Measurements from ENCODE around the gene FBXW11. TPM values are rescaled to one million over a fixed set of nuclear protein-coding genes. Genes with fewer than 3 reads are reported as not detected.

FBXW11 gene
- total and polyA plus RNA-seq, 2 of the 13 experiments (the other 11 are each of a cell fraction or from before 2014, with no cell fraction given), result 31.7 to 53.6 TPM

- TF ChIP-seq SOX13 (IDR thresholded peaks at IDR 0.05) (no peak), SOX13 (CRISPR knock-in tag; conservative IDR thresholded peaks at IDR 0.05 in 1 of 2, IDR thresholded peaks at IDR 0.05 in 1 of 2) (no peak), ZNF512B (CRISPR knock-in tag; IDR thresholded peaks at IDR 0.05; ENCODE audit: borderline replicate concordance) (0 out of 2 replicates have a peak, but pooled peaks have one; percentile 23), ZNF33B (CRISPR knock-in tag; IDR thresholded peaks at IDR 0.05) (no peak), PAWR (CRISPR knock-in tag; IDR thresholded peaks at IDR 0.05; ENCODE audit: borderline replicate concordance) (no peak), SRSF1 (optimal IDR thresholded peaks at IDR 0.05; ENCODE audit: low read depth, low read length) (no peak), RCOR2 (CRISPR knock-in tag; IDR thresholded peaks at IDR 0.05) (no peak), ZSCAN30 (CRISPR knock-in tag; IDR thresholded peaks at IDR 0.05) (no peak), ZMAT5 (CRISPR knock-in tag; IDR thresholded peaks at IDR 0.05; ENCODE audit: borderline replicate concordance, low read depth) (no peak), ZNF501 (CRISPR knock-in tag; IDR thresholded peaks at IDR 0.05) (0 out of 2 replicates have a peak, but pooled peaks have one; percentile 20), GTF3A (CRISPR knock-in tag; conservative IDR thresholded peaks at IDR 0.05) (no peak), ZNF460 (CRISPR knock-in tag; IDR thresholded peaks at IDR 0.05; ENCODE audit: borderline replicate concordance) (no peak), SATB2 (CRISPR knock-in tag; IDR thresholded peaks at IDR 0.05) (no peak), KDM5A (IDR thresholded peaks at IDR 0.05; ENCODE audit: borderline replicate concordance, low read length) (no peak; the same call in 1 of the 2 replicates), TGIF2 (CRISPR knock-in tag; IDR thresholded peaks at IDR 0.05) (0 out of 2 replicates have a peak, but pooled peaks have one; percentile 45), PHF5A (CRISPR knock-in tag; IDR thresholded peaks at IDR 0.05; ENCODE audit: low read depth, unreplicated experiment) (no peak), NKX3-1 (CRISPR knock-in tag; IDR thresholded peaks at IDR 0.05) (0 out of 2 replicates have a peak, but pooled peaks have one; percentile 11), ZNF687 (CRISPR knock-in tag; IDR thresholded peaks at IDR 0.05) (no peak), ZNF570 (CRISPR knock-in tag; IDR thresholded peaks at IDR 0.05; ENCODE audit: borderline replicate concordance) (no peak), ZNF337 (CRISPR knock-in tag; IDR thresholded peaks at IDR 0.05; ENCODE audit: borderline replicate concordance, low read depth) (no peak), GABPB1 (CRISPR knock-in tag; IDR thresholded peaks at IDR 0.05) (no peak; the same call in 1 of the 2 replicates), ZNF468 (CRISPR knock-in tag; IDR thresholded peaks at IDR 0.05) (0 out of 2 replicates have a peak, but pooled peaks have one; percentile 10), NR2C2 (CRISPR knock-in tag; IDR thresholded peaks at IDR 0.05; ENCODE audit: borderline replicate concordance) (no peak)
Measured at GRCh38 chr5:172005708-172006320, 624 bp downstream of the FBXW11 start (continued).

All from HepG2 (cell line).